Body of pancreas (tissue), 4 donors: ENCODE results near the gene ZSCAN5C.

Source experiments
- CTCF ChIP-seq, 7 experiments: fragments of 450-650 bp in 4 of 7; fragments of 200-600 bp in 3 of 7; sonication (generic) in 3 of 7; IDR thresholded peaks; one replicate each; pipeline ENCODE4 v1.5.1; 2016 to 2019; ENCODE audit warnings: antibody characterized with exemption in 7 of 7
- POLR2A ChIP-seq, 3 donors: fragments of 450-650 bp; IDR thresholded peaks; one replicate each; pipeline ENCODE4 v1.6.1; 2016; ENCODE audit warnings: antibody characterized with exemption in 3 of 3, mild to moderate bottlenecking in 2 of 3

GRCh38 chr19:56167064-56167578 lies 35.0 kb upstream of the ZSCAN5C start:
- TF ChIP-seq CTCF (IDR thresholded peaks at IDR 0.05) (no peak), POLR2A (IDR thresholded peaks at IDR 0.05) (no peak)
